Esophagus muscularis mucosa (tissue), 4 donors: ENCODE measurements around the gene POLDIP2. TPM values are rescaled to one million over a fixed set of nuclear protein-coding genes. Genes with fewer than 3 reads are reported as not detected.

ENCODE experiments used
- DNase-seq: peaks from one replicate; pipeline ENCODE4 v3.0.0-alpha.2; 2017; ENCODE audit errors: extremely low spot score
- H3K27ac ChIP-seq, 4 donors: fragments of 200-600 bp; sonication (generic); replicated peaks in 1 of 4; 1 replicate in 3 of 4; 2 replicates in 1 of 4; pipeline ENCODE4 v1.5.1; 2016 to 2019; ENCODE audit warnings: mild to moderate bottlenecking in 1 of 4
- H3K27me3 ChIP-seq, 4 donors: fragments of 200-600 bp; sonication (generic); one replicate each; pipeline versions ENCODE4 v1.5.1 to v1.6.0; 2016 to 2019
- H3K36me3 ChIP-seq, 4 donors: fragments of 200-600 bp; sonication (generic); one replicate each; pipeline ENCODE4 v1.5.1; 2016 to 2019
- H3K4me1 ChIP-seq, 4 donors: fragments of 200-600 bp; sonication (generic); one replicate each; pipeline ENCODE4 v1.5.1; 2016 to 2019
- H3K4me3 ChIP-seq, 4 donors: fragments of 200-600 bp; sonication (generic); 1 replicate in 2 of 4; 2 replicates in 2 of 4; pipeline ENCODE4 v1.5.1; 2016 to 2019; ENCODE audit warnings: mild to moderate bottlenecking in 4 of 4, moderate library complexity in 1 of 4
- H3K9me3 ChIP-seq, 4 donors: fragments of 200-600 bp; sonication (generic); 1 replicate in 3 of 4; 2 replicates in 1 of 4; pipeline ENCODE4 v1.5.1; 2016 to 2019
- CTCF ChIP-seq, 3 experiments: fragments of 200-600 bp in 2 of 3; fragments of 450-650 bp in 1 of 3; sonication (generic) in 2 of 3; IDR thresholded peaks; one replicate each; pipeline ENCODE4 v1.5.1; 2017 to 2019; ENCODE audit warnings: antibody characterized with exemption in 3 of 3, mild to moderate bottlenecking in 2 of 3, moderate library complexity in 1 of 3
- EP300 ChIP-seq: sonication (generic); formaldehyde crosslinking; IDR thresholded peaks from one replicate; pipeline ENCODE4 v1.6.1; 2017; ENCODE audit warnings: antibody characterized with exemption
- POLR2A ChIP-seq: fragments of 450-650 bp; IDR thresholded peaks from one replicate; pipeline ENCODE4 v1.6.1; 2017; ENCODE audit warnings: antibody characterized with exemption, moderate library complexity, mild to moderate bottlenecking, low read depth
- POLR2AphosphoS5 ChIP-seq, 2 donors: sonication (generic); formaldehyde crosslinking; IDR thresholded peaks; one replicate each; pipeline ENCODE4 v1.6.1; 2017; ENCODE audit warnings: antibody characterized with exemption in 2 of 2
- WGBS: methylation state at CpG from one replicate; pipeline ENCODE4 v1.1.5; 2018; 5-methylcytosine and 5-hydroxymethylcytosine counted together
- intact Hi-C: fragments of 100-400 bp; cut with DNase I; formaldehyde crosslinking; loops from one replicate; pipeline ENCODE4 v1.15.1; 2023
- total RNA-seq, 4 donors: library from RNA; depleted of rRNA; stranded (reverse); fragments of >200 nt; gene quantifications; one replicate each; pipeline versions ENCODE4 v1.1.0 to v1.2.1, GENCODE V29; 2016

Gene POLDIP2
- total RNA-seq, 4 donors from 2014 or later = 67.7 to 97.5 (median 81.4) TPM

GRCh38 chr17:28368306-28368831 lies 11.0 kb upstream of the POLDIP2 start:
- H3K4me1 ChIP-seq = peaks cover 26 to 33% (median 28%) of the 10 kb centered on the region in 4 donors
- no peak for DNase-seq
- H3K9me3 ChIP-seq = no peaks in the 10 kb centered on the region
- no peaks in the 10 kb centered on the region for H3K27me3 ChIP-seq
- H3K4me3 ChIP-seq = no peak overlapping the region
- intact Hi-C loops = no loop called here
- no peak overlapping the region for H3K27ac ChIP-seq
- TF ChIP-seq POLR2AphosphoS5 (IDR thresholded peaks at IDR 0.05) = no peak
- TF ChIP-seq EP300 = no peak
- peaks cover 11 to 33% (median 27%) of the 10 kb centered on the region in 4 donors for H3K36me3 ChIP-seq
- WGBS = 81% methylated on average over 3 of the region's 5 CpGs

- Histone ChIP-seq H3K9me3 (no peaks in the 10 kb centered on the region), H3K27me3 (no peaks in the 10 kb centered on the region), H3K4me1 (peaks cover 20 to 27% (median 22%) of the 10 kb centered on the region in 4 donors), H3K27ac (no peak overlapping the region), H3K4me3 (no peak overlapping the region), H3K36me3 (peaks cover 11 to 39% (median 33%) of the 10 kb centered on the region in 4 donors)
- no peak for DNase-seq
- WGBS = 88% methylated on average over 21 of the region's 21 CpGs
- intact Hi-C loops = no loop called here
- TF ChIP-seq POLR2A = no peak
- no peak for TF ChIP-seq EP300
- no peak for TF ChIP-seq POLR2AphosphoS5 (IDR thresholded peaks at IDR 0.05)
- TF ChIP-seq CTCF (IDR thresholded peaks at IDR 0.05) = no peak
Measured at GRCh38 chr17:28367641-28368305, 10.4 kb upstream of the POLDIP2 start.

GRCh38 chr17:28366605-28367004 lies 9.3 kb upstream of the POLDIP2 start:
- Histone ChIP-seq H3K27ac (no peak overlapping the region), H3K36me3 (peaks cover 20 to 51% (median 45%) of the 10 kb centered on the region in 4 donors), H3K27me3 (no peaks in the 10 kb centered on the region), H3K4me1 (peaks cover 9 to 15% (median 12%) of the 10 kb centered on the region in 4 donors), H3K9me3 (no peaks in the 10 kb centered on the region), H3K4me3 (no peak overlapping the region)
- no peak for DNase-seq
- TF ChIP-seq CTCF (IDR thresholded peaks at IDR 0.05) (no peak), POLR2A (no peak), POLR2AphosphoS5 (IDR thresholded peaks at IDR 0.05) (no peak), EP300 (no peak)
- WGBS = 78% methylated on average over 1 of the region's 1 CpG
- intact Hi-C loops = no loop called here

GRCh38 chr17:28365487-28365886 lies 8.2 kb upstream of the POLDIP2 start:
- Histone ChIP-seq H3K27me3 (no peaks in the 10 kb centered on the region), H3K36me3 (peaks cover 31 to 62% (median 56%) of the 10 kb centered on the region in 4 donors), H3K4me3 (no peak overlapping the region), H3K9me3 (no peaks in the 10 kb centered on the region), H3K27ac (no peak overlapping the region), H3K4me1 (peaks cover 0 to 7% (median 2%) of the 10 kb centered on the region in 4 donors)
- 97% methylated on average over 3 of the region's 3 CpGs for WGBS
- DNase-seq = no peak
- TF ChIP-seq POLR2A = no peak
- no peak for TF ChIP-seq CTCF (IDR thresholded peaks at IDR 0.05)
- TF ChIP-seq EP300 = no peak
- no peak for TF ChIP-seq POLR2AphosphoS5 (IDR thresholded peaks at IDR 0.05)
- intact Hi-C loops = no loop called here

GRCh38 chr17:28364665-28365363 lies 7.5 kb upstream of the POLDIP2 start, which contains the start of gene SEBOX:
Gene SEBOX (minus strand): TSS chr17:28365199. CDS start chr17:28365151, 48 bp downstream.
- Histone ChIP-seq H3K27ac (no peak within 1 kb of the TSS), H3K9me3 (no peaks in the 10 kb centered on the region), H3K36me3 (peaks cover 38 to 68% (median 63%) of the 10 kb centered on the region in 4 donors), H3K27me3 (no peaks in the 10 kb centered on the region), H3K4me1 (peaks cover 0 to 1% (median 0%) of the 10 kb centered on the region in 4 donors), H3K4me3 (no peak within 1 kb of the TSS)
- no peak for TF ChIP-seq EP300
- TF ChIP-seq POLR2AphosphoS5 (IDR thresholded peaks at IDR 0.05) = no peak
- TF ChIP-seq CTCF (IDR thresholded peaks at IDR 0.05) = no peak
- TF ChIP-seq POLR2A = no peak
- intact Hi-C loops = no loop called here
- WGBS = 91% methylated on average over 13 of the region's 13 CpGs
- no peak for DNase-seq
